ENCODE data around the gene SLC20A1.

Gene SLC20A1

GRCh38 chr2:112644155-112644932, 1.4 kb upstream of the SLC20A1 start:
- Histone ChIP-seq H3K4me3 (ENCODE audit: low read depth in 1 of 2, low read length in 2 of 2) (peak overlapping the region; percentile 61 to 69), H3K9ac (ENCODE audit: low read depth in 1 of 2, low read length in 2 of 2) (peak overlapping the region; percentile 45 to 82), H3K27me3 (ENCODE audit: control insufficient read depth in 1 of 2, insufficient read depth in 2 of 2, low read length in 2 of 2) (no peaks in the 10 kb centered on the region), H3K27ac (ENCODE audit: low read depth, low read length) (peak overlapping the region; percentile 97), H3K9me3 (ENCODE audit: control insufficient read depth in 1 of 2, low read length in 2 of 2) (no peaks in the 10 kb centered on the region), H3K36me3 (ENCODE audit: control insufficient read depth in 1 of 2, insufficient read depth in 2 of 2, low read length in 2 of 2) (peaks cover 11 to 13% of the 10 kb centered on the region in 2 donors), H3K4me1 (ENCODE audit: control insufficient read depth in 1 of 2, insufficient read depth in 2 of 2, low read length in 2 of 2) (peaks cover 32 to 41% of the 10 kb centered on the region in 2 donors)

- peak overlapping the region; percentile 61 to 69 for H3K4me3 ChIP-seq (ENCODE audit: low read depth in 1 of 2, low read length in 2 of 2)
- H3K9ac ChIP-seq (ENCODE audit: low read depth in 1 of 2, low read length in 2 of 2) = peak overlapping the region; percentile 45 to 82
- H3K9me3 ChIP-seq (ENCODE audit: control insufficient read depth in 1 of 2, low read length in 2 of 2) = no peaks in the 10 kb centered on the region
- peaks cover 13 to 14% of the 10 kb centered on the region in 2 donors for H3K36me3 ChIP-seq (ENCODE audit: control insufficient read depth in 1 of 2, insufficient read depth in 2 of 2, low read length in 2 of 2)
- H3K27ac ChIP-seq (ENCODE audit: low read depth, low read length) = peak overlapping the region; percentile 97
- no peaks in the 10 kb centered on the region for H3K27me3 ChIP-seq (ENCODE audit: control insufficient read depth in 1 of 2, insufficient read depth in 2 of 2, low read length in 2 of 2)
- H3K4me1 ChIP-seq (ENCODE audit: control insufficient read depth in 1 of 2, insufficient read depth in 2 of 2, low read length in 2 of 2) = peaks cover 32 to 41% of the 10 kb centered on the region in 2 donors
These were observed 818 bp upstream of the SLC20A1 start for GRCh38 chr2:112644933-112645309.

DNA sequence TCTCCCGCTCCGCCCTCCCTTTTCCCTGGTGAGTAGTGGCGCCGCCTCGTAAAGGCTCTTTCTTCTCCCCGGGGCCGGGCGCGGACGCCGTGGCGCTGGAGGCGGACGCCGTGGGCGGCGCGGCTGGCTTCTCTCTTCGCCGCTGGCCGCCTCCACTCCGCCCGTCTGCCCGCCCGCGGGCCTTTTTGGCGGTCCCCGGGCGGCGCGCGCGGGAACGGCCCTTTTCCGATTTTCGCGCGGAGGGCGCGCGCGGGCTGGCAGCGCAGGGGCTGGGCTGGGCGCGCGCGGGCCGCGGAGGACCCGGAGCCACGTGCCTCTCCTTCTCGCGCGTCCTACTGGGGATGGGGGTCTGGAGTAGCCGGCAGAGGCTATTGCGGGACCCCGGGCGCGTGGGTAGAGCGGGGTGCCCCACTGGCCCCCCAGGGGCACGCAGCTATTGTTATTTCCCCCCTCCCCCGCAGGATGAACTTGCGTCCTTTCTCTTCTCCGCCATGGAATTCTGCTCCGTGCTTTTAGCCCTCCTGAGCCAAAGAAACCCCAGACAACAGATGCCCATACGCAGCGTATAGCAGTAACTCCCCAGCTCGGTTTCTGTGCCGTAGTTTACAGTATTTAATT, 472 bp downstream of the SLC20A1 start:
- Histone ChIP-seq H3K4me3 (ENCODE audit: low read depth in 1 of 2, low read length in 2 of 2) (peak overlapping the region; percentile 69 to 85), H3K9me3 (ENCODE audit: control insufficient read depth in 1 of 2, low read length in 2 of 2) (no peaks in the 10 kb centered on the region), H3K36me3 (ENCODE audit: control insufficient read depth in 1 of 2, insufficient read depth in 2 of 2, low read length in 2 of 2) (peaks cover 13 to 14% of the 10 kb centered on the region in 2 donors), H3K9ac (ENCODE audit: low read depth in 1 of 2, low read length in 2 of 2) (peak overlapping the region; percentile 75 to 79), H3K4me1 (ENCODE audit: control insufficient read depth in 1 of 2, insufficient read depth in 2 of 2, low read length in 2 of 2) (peaks cover 32 to 37% of the 10 kb centered on the region in 2 donors), H3K27me3 (ENCODE audit: control insufficient read depth in 1 of 2, insufficient read depth in 2 of 2, low read length in 2 of 2) (no peaks in the 10 kb centered on the region), H3K27ac (ENCODE audit: low read depth, low read length) (peak overlapping the region; percentile 96)

GRCh38 chr2:112646791-112647689, 1.3 kb downstream of the SLC20A1 start:
- Histone ChIP-seq H3K27ac (ENCODE audit: low read depth, low read length) (no peak overlapping the region), H3K4me1 (ENCODE audit: control insufficient read depth in 1 of 2, insufficient read depth in 2 of 2, low read length in 2 of 2) (peaks cover 32 to 41% of the 10 kb centered on the region in 2 donors), H3K9me3 (ENCODE audit: control insufficient read depth in 1 of 2, low read length in 2 of 2) (no peaks in the 10 kb centered on the region), H3K4me3 (ENCODE audit: low read depth in 1 of 2, low read length in 2 of 2) (peak overlapping the region; percentile 69 to 85), H3K27me3 (ENCODE audit: control insufficient read depth in 1 of 2, insufficient read depth in 2 of 2, low read length in 2 of 2) (no peaks in the 10 kb centered on the region), H3K9ac (ENCODE audit: low read depth in 1 of 2, low read length in 2 of 2) (peak overlapping the region; percentile 73 to 75), H3K36me3 (ENCODE audit: control insufficient read depth in 1 of 2, insufficient read depth in 2 of 2, low read length in 2 of 2) (peaks cover 15 to 19% of the 10 kb centered on the region in 2 donors)

- no peaks in the 10 kb centered on the region for H3K9me3 ChIP-seq (ENCODE audit: control insufficient read depth in 1 of 2, low read length in 2 of 2)
- H3K36me3 ChIP-seq (ENCODE audit: control insufficient read depth in 1 of 2, insufficient read depth in 2 of 2, low read length in 2 of 2) = peaks cover 19 to 29% of the 10 kb centered on the region in 2 donors
- H3K4me3 ChIP-seq (ENCODE audit: low read depth in 1 of 2, low read length in 2 of 2) = no peak overlapping the region
- no peak overlapping the region for H3K9ac ChIP-seq (ENCODE audit: low read depth in 1 of 2, low read length in 2 of 2)
- H3K4me1 ChIP-seq (ENCODE audit: control insufficient read depth in 1 of 2, insufficient read depth in 2 of 2, low read length in 2 of 2) = peaks cover 32 to 46% of the 10 kb centered on the region in 2 donors
- H3K27ac ChIP-seq (ENCODE audit: low read depth, low read length) = no peak overlapping the region
- no peaks in the 10 kb centered on the region for H3K27me3 ChIP-seq (ENCODE audit: control insufficient read depth in 1 of 2, insufficient read depth in 2 of 2, low read length in 2 of 2)
These were observed 2.3 kb downstream of the SLC20A1 start for GRCh38 chr2:112648081-112648480.

GRCh38 chr2:112656679-112657078, 10.9 kb downstream of the SLC20A1 start:
- Histone ChIP-seq H3K36me3 (ENCODE audit: control insufficient read depth in 1 of 2, insufficient read depth in 2 of 2, low read length in 2 of 2) (peaks cover 33 to 85% of the 10 kb centered on the region in 2 donors), H3K27me3 (ENCODE audit: control insufficient read depth in 1 of 2, insufficient read depth in 2 of 2, low read length in 2 of 2) (no peaks in the 10 kb centered on the region), H3K4me3 (ENCODE audit: low read depth in 1 of 2, low read length in 2 of 2) (no peak overlapping the region), H3K9ac (ENCODE audit: low read depth in 1 of 2, low read length in 2 of 2) (no peak overlapping the region), H3K27ac (ENCODE audit: low read depth, low read length) (no peak overlapping the region), H3K4me1 (ENCODE audit: control insufficient read depth in 1 of 2, insufficient read depth in 2 of 2, low read length in 2 of 2) (peaks cover 0 to 16% of the 10 kb centered on the region in 2 donors), H3K9me3 (ENCODE audit: control insufficient read depth in 1 of 2, low read length in 2 of 2) (no peaks in the 10 kb centered on the region)

DNA sequence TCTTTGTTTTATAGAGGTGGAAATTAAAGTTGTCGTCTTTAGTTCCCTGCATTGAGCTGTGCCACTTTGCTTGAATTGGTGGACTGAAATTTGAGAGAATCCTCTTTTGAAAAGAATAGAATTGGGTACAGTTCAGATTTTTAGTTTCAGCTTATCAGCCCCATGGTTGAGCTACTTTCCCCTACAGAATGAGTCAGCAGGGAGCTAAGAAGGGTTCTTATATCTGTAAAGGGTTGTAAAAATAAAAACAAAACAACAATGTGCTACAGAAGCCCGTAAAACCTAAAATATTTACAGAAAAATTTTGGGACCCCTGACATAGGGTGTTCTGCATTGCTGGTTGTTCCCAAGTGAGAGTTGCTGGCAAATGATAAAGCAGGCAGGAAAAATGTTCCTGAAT, 12.6 kb downstream of the SLC20A1 start:
- no peak overlapping the region for H3K27ac ChIP-seq (ENCODE audit: low read depth, low read length)
- no peak overlapping the region for H3K4me3 ChIP-seq (ENCODE audit: low read depth in 1 of 2, low read length in 2 of 2)
- H3K9ac ChIP-seq (ENCODE audit: low read depth in 1 of 2, low read length in 2 of 2) = no peak overlapping the region
- peaks cover 32 to 84% of the 10 kb centered on the region in 2 donors for H3K36me3 ChIP-seq (ENCODE audit: control insufficient read depth in 1 of 2, insufficient read depth in 2 of 2, low read length in 2 of 2)
- H3K27me3 ChIP-seq (ENCODE audit: control insufficient read depth in 1 of 2, insufficient read depth in 2 of 2, low read length in 2 of 2) = no peaks in the 10 kb centered on the region
- H3K4me1 ChIP-seq (ENCODE audit: control insufficient read depth in 1 of 2, insufficient read depth in 2 of 2, low read length in 2 of 2) = peaks cover 0 to 7% of the 10 kb centered on the region in 2 donors
- H3K9me3 ChIP-seq (ENCODE audit: control insufficient read depth in 1 of 2, low read length in 2 of 2) = no peaks in the 10 kb centered on the region

DNA sequence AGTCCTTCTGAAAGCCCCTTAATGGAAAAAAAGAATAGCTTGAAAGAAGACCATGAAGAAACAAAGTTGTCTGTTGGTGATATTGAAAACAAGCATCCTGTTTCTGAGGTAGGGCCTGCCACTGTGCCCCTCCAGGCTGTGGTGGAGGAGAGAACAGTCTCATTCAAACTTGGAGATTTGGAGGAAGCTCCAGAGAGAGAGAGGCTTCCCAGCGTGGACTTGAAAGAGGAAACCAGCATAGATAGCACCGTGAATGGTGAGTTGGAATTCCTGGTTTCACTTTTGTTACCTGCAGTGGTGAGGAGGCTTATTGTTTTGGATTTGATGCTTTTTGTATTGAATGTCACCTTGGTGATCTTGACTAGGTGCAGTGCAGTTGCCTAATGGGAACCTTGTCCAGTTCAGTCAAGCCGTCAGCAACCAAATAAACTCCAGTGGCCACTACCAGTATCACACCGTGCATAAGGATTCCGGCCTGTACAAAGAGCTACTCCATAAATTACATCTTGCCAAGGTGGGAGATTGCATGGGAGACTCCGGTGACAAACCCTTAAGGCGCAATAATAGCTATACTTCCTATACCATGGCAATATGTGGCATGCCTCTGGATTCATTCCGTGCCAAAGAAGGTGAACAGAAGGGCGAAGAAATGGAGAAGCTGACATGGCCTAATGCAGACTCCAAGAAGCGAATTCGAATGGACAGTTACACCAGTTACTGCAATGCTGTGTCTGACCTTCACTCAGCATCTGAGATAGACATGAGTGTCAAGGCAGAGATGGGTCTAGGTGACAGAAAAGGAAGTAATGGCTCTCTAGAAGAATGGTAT, 13.3 kb downstream of the SLC20A1 start:
- H3K4me3 ChIP-seq (ENCODE audit: low read depth in 1 of 2, low read length in 2 of 2) = no peak overlapping the region
- no peaks in the 10 kb centered on the region for H3K9me3 ChIP-seq (ENCODE audit: control insufficient read depth in 1 of 2, low read length in 2 of 2)
- no peaks in the 10 kb centered on the region for H3K27me3 ChIP-seq (ENCODE audit: control insufficient read depth in 1 of 2, insufficient read depth in 2 of 2, low read length in 2 of 2)
- H3K9ac ChIP-seq (ENCODE audit: low read depth in 1 of 2, low read length in 2 of 2) = no peak overlapping the region
- H3K4me1 ChIP-seq (ENCODE audit: control insufficient read depth in 1 of 2, insufficient read depth in 2 of 2, low read length in 2 of 2) = peaks cover 0 to 7% of the 10 kb centered on the region in 2 donors
- H3K27ac ChIP-seq (ENCODE audit: low read depth, low read length) = no peak overlapping the region
- peaks cover 34 to 84% of the 10 kb centered on the region in 2 donors for H3K36me3 ChIP-seq (ENCODE audit: control insufficient read depth in 1 of 2, insufficient read depth in 2 of 2, low read length in 2 of 2)

GRCh38 chr2:112660138-112660537, 14.4 kb downstream of the SLC20A1 start:
- Histone ChIP-seq H3K27me3 (ENCODE audit: control insufficient read depth in 1 of 2, insufficient read depth in 2 of 2, low read length in 2 of 2) (no peaks in the 10 kb centered on the region), H3K4me1 (ENCODE audit: control insufficient read depth in 1 of 2, insufficient read depth in 2 of 2, low read length in 2 of 2) (peaks cover 0 to 7% of the 10 kb centered on the region in 2 donors), H3K36me3 (ENCODE audit: control insufficient read depth in 1 of 2, insufficient read depth in 2 of 2, low read length in 2 of 2) (peaks cover 36 to 86% of the 10 kb centered on the region in 2 donors), H3K9ac (ENCODE audit: low read depth in 1 of 2, low read length in 2 of 2) (no peak overlapping the region), H3K4me3 (ENCODE audit: low read depth in 1 of 2, low read length in 2 of 2) (no peak overlapping the region), H3K9me3 (ENCODE audit: control insufficient read depth in 1 of 2, low read length in 2 of 2) (no peaks in the 10 kb centered on the region), H3K27ac (ENCODE audit: low read depth, low read length) (no peak overlapping the region)

Data from duodenal mucosa (tissue), 2 donors.